Dendritic cell treated with granulocyte-macrophage colony-stimulating factor and Interleukin-4, amounts not matched to agents 40 ng/mL and 50 ng/mL, for 4 days (primary cell): ENCODE results near the gene LRRC23.

Experiments used
- H3K27ac Mint-ChIP-seq: one replicate; pipeline ENCODE4 v1.8.0; 2022; ENCODE audit warnings: mild to moderate bottlenecking, mixed read lengths
- H3K27me3 Mint-ChIP-seq: one replicate; pipeline ENCODE4 v1.8.0; 2022; ENCODE audit warnings: mild to moderate bottlenecking, mixed read lengths
- H3K36me3 Mint-ChIP-seq: one replicate; pipeline ENCODE4 v1.8.0; 2022; ENCODE audit warnings: low read depth, mixed read lengths
- H3K4me1 Mint-ChIP-seq: one replicate; pipeline ENCODE4 v1.8.0; 2022; ENCODE audit warnings: low read depth, mixed read lengths
- H3K4me3 Mint-ChIP-seq: one replicate; pipeline ENCODE4 v1.8.0; 2022; ENCODE audit warnings: mild to moderate bottlenecking, moderate library complexity, mixed read lengths
- H3K9me3 Mint-ChIP-seq: one replicate; pipeline ENCODE4 v1.8.0; 2022; ENCODE audit warnings: mixed read lengths
- intact Hi-C: fragments of 100-400 bp; cut with micrococcal nuclease; formaldehyde crosslinking; loops from one replicate; pipeline ENCODE4 v1.15.0; 2022

LRRC23 gene

DNA sequence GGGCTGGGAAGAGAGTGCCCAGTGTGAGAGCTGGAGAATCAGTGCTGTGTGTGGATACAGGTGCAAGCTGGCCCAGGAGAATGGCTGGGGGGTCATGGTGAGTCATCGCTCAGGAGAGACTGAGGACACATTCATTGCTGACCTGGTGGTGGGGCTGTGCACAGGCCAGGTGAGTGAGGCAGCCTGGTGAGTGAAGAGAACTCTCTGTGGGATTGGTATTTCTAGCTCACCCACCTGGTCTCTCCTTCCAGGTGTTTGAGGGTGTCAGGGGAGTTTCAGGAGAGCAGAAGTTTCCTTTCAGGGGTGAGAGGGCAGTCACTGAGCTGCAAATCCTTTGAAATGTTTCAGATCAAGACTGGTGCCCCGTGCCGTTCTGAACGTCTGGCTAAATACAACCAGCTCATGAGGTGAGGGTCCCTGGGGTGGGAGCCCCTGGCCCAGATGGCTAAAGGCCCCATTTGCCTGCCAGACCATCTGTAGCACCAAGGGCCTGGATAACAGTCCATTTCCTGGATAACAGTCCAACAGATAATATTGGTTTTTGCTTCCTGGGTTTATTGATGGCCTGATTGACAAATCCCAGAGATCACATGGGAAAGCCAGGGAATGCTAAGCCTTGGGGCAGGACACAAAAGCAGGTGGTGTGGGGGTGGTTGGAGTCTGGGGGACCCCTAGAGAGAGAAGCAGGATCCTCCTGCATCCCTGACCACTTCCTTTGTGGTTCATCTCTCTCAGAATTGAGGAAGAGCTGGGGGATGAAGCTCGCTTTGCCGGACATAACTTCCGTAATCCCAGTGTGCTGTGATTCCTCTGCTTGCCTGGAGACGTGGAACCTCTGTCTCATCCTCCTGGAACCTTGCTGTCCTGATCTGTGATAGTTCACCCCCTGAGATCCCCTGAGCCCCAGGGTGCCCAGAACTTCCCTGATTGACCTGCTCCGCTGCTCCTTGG, 17.6 kb downstream of the LRRC23 start:
- Mint-ChIP-seq H3K4me3 (peak overlapping the region; percentile 59), H3K4me1 (peaks cover 72% of the 10 kb centered on the region), H3K36me3 (no peaks in the 10 kb centered on the region), H3K9me3 (no peaks in the 10 kb centered on the region), H3K27ac (peak overlapping the region; percentile 56), H3K27me3 (peaks cover 51% of the 10 kb centered on the region)
- intact Hi-C loops, result no loop called here

DNA sequence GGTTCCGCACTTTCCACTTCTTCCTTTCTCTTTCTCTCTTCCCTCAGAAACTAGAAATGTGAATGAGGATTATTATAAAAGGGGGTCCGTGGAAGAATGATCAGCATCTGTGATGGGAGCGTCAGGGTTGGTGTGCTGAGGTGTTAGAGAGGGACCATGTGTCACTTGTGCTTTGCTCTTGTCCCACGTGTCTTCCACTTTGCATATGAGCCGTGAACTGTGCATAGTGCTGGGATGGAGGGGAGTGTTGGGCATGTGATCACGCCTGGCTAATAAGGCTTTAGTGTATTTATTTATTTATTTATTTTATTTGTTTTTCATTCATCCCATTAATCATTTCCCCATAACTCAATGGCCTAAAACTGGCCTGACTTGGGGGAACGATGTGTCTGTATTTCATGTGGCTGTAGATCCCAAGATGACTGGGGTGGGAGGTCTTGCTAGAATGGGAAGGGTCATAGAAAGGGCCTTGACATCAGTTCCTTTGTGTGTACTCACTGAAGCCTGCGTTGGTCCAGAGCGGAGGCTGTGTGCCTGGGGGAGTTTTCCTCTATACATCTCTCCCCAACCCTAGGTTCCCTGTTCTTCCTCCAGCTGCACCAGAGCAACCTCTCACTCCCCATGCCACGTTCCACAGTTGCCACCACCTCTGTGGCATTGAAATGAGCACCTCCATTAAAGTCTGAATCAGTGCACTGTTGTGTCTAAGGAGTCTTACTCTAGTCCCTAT, 18.5 kb downstream of the LRRC23 start:
- Mint-ChIP-seq H3K27me3 (peaks cover 48% of the 10 kb centered on the region), H3K4me1 (peaks cover 74% of the 10 kb centered on the region), H3K9me3 (no peaks in the 10 kb centered on the region), H3K4me3 (peak overlapping the region; percentile 59), H3K27ac (peak overlapping the region; percentile 56), H3K36me3 (no peaks in the 10 kb centered on the region)
- intact Hi-C loops, result no loop called here

DNA sequence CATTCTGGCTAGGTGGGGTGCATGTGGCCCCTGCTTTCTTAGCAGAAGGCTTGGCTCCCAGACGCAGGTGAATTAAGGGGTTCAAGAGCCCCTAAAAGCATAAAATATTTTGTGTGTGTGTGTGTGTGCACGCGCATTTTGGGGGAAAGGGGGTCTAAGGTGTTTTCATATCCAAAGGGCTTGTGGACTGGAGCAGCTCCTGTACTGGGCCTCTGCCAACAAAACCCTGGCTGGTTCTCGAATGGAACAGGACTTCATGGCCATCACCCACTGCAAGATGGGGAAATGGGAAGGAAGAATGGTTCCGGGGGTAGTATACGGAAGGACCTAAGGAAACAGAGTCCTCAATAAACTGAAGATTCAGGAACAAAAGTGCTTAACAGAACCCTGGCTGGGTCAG, 19.2 kb downstream of the LRRC23 start:
- peaks cover 79% of the 10 kb centered on the region for H3K4me1 Mint-ChIP-seq
- peaks cover 52% of the 10 kb centered on the region for H3K27me3 Mint-ChIP-seq
- H3K4me3 Mint-ChIP-seq, result no peak overlapping the region
- H3K27ac Mint-ChIP-seq, result no peak overlapping the region
- no peaks in the 10 kb centered on the region for H3K9me3 Mint-ChIP-seq
- intact Hi-C loops, result loop anchor here (2.0 kb wide), 1 partner anchor 15 kb away; no protein-coding TSS in a partner anchor
- peaks cover 5% of the 10 kb centered on the region for H3K36me3 Mint-ChIP-seq

DNA sequence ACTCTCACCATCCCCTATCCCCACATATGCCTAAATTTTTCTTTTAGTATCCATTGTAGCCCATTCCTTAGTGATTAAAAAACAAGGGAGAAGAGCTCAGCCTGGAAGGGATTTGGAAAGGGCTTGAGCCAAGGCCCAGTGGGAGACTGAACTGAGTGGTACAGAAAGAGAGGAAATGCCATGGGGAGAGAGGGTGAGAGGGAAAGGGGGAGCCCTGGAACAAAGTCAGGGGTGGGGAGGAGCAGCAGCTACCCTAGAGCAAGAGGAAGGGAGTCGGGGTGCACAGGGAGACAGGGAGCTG, 20.6 kb downstream of the LRRC23 start:
- Mint-ChIP-seq H3K4me3 (no peak overlapping the region), H3K4me1 (peaks cover 82% of the 10 kb centered on the region), H3K36me3 (peaks cover 9% of the 10 kb centered on the region), H3K27ac (peak overlapping the region; percentile 20), H3K27me3 (peaks cover 51% of the 10 kb centered on the region), H3K9me3 (no peaks in the 10 kb centered on the region)
- intact Hi-C loops, result loop anchor here (2.0 kb wide), 1 partner anchor 14 kb away; no protein-coding TSS in a partner anchor

DNA sequence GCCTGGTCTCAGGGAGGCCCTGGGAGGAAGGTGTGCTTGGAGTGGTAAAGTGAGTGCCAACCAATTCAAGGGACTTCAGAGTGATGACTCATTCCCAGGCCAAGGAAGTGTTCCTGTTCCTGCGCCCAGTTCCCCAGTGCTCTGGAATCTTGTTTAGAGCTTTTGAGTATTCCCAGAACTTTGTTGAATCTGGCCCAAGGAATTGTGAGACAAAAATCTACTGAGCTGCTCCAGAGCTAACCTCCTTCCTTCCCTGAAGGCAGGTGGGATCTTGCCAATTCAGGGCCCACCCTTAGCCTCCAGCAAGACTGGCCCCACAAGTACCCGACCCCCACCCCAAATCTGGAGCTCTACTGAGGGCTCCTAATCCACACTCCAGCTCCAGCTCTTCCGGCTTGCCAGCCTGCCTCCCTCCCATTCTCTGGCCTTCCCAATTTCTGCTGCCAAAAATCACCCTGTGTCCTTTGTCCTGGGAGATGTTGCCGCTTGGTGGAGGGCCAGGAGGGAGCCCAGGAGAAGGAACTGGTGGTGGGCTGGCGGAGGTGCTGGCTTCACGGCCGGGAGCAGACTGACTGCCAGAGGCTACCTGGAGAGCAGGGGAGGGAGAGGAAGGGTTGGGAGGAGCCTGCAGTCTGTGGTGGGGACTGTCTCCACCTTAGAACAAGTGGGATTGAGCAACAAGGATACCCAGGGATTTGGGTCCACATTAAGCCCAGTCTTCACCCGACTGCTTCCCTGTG, 21.1 kb downstream of the LRRC23 start:
- intact Hi-C loops, result loop anchor here (2.0 kb wide), 1 partner anchor 13 kb away; no protein-coding TSS in a partner anchor
- Mint-ChIP-seq H3K27me3 (peaks cover 51% of the 10 kb centered on the region), H3K4me1 (peaks cover 85% of the 10 kb centered on the region), H3K36me3 (peaks cover 13% of the 10 kb centered on the region), H3K4me3 (no peak overlapping the region), H3K27ac (peak overlapping the region; percentile 20), H3K9me3 (no peaks in the 10 kb centered on the region)

DNA sequence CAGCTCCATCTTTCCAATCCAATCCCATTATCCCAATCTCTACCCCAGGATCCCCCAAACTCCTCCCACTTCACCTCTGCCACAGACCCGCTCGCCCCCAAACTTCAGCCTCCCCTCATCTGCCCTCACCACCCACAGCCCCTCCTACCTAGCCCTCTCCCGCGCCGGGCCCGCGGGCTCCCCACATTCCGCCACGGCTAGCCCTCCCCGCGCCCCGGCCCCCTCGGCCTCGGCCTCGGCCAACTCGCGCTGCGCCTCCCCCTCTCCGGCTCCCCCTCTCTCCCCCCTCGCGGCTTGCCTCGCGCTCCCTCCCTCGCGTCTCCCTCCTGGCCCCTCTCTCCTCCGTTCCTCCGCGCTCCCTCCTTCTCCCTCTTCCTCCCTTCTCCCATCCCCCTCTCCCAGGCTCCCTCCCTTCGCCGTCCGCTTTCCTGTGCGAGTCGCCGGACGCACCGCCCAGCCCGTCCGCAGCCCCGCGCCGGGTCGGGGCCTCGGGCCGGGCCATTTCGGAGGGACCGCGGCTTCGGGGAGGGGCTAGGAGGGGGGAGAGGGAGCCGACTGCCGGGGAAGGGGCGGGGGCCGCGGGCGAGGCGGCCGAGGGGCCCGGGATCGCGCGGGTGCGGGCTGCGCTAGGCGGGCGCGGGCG, 22.9 kb downstream of the LRRC23 start, which contains the start of gene ATN1:
Gene ATN1, plus strand, starts transcription at position 581 of the 643 bp plus-strand sequence. CDS start 6,043 bp downstream, outside the sequence.
- intact Hi-C loops, result no loop called here

DNA sequence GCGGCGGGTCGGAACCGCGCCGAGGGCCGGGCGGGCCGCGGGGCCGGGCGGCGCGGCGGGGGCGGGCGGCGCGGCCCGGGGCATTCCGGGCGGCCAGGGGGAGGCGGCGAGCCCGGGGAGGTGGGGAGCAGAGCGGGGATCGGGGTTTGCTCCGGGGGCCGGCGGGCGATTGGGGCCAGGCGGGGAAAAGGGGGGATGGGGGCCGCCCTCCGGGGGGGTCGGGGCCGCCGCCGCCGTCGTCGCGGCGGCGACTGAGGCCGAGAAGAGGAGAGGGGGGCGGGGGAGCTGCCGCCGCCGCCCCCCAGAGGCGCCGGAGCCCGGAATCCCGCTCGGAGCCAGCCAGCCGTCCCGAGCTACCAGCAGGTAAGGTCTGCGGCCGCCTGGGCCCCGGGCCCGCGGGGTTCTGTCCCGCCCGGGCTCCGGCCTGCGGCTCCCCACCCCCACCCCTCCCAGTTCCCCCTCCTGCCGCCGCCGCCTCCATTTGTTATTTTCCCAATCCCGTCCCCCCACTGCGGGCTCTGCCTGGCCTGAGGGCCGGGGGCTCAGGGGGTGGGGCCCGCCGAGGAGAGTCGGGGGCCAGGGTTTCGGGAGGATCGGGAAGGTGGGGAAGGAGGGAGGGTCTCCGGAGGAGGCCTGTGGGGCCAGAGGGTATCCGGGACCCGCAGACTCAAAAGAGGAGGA, 23.5 kb downstream of the LRRC23 start:
- Mint-ChIP-seq H3K9me3 (no peaks in the 10 kb centered on the region), H3K4me3 (peak overlapping the region; percentile 89), H3K4me1 (peaks cover 65% of the 10 kb centered on the region), H3K27ac (peak overlapping the region; percentile 75), H3K36me3 (peaks cover 18% of the 10 kb centered on the region), H3K27me3 (peaks cover 39% of the 10 kb centered on the region)
- intact Hi-C loops, result no loop called here

More for the DNA sequence above, 22.9 kb downstream of the LRRC23 start, which contains the start of gene ATN1:
- peak within 1 kb of the TSS; percentile 89 for H3K4me3 Mint-ChIP-seq
- H3K27ac Mint-ChIP-seq, result peak within 1 kb of the TSS; percentile 75
- H3K4me1 Mint-ChIP-seq, result peaks cover 71% of the 10 kb centered on the region
- no peaks in the 10 kb centered on the region for H3K9me3 Mint-ChIP-seq
- H3K27me3 Mint-ChIP-seq, result peaks cover 39% of the 10 kb centered on the region
- peaks cover 18% of the 10 kb centered on the region for H3K36me3 Mint-ChIP-seq

DNA sequence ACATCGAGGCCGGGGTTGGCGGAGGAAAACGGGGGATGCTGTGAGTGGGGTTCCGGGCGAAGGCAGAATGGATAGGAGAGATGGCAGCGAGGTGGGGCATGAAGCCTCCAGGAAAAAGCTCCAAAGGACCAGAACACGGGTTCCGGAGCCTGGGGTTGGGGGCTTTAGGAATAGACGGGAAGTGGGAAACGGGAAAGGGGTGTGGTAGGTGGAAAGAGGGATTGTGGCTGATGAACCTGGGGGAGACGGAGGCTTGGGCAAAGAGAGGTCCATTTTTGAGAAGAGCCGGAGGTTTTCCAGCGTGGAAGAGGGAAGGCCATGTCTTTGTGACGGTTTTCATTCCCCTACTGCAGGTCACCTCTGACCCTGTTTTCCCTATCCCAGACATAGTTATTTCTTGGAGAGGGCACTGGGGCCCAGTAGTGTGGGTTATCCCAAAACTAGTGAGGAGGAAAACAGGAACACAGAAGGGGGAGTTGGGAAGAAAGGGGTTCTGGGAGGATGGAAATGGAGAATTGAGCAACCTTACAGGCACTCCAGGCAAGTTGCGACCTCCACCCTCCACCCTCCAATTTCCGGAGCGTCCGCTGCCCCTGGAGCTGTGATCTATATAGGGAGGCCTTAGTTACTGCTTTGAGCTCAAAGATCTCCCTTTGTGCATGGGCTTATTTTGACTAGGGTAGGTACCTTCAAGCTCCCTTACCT, 24.2 kb downstream of the LRRC23 start:
- Mint-ChIP-seq H3K9me3 (no peaks in the 10 kb centered on the region), H3K27ac (peak overlapping the region; percentile 75)
- intact Hi-C loops, result no loop called here

DNA sequence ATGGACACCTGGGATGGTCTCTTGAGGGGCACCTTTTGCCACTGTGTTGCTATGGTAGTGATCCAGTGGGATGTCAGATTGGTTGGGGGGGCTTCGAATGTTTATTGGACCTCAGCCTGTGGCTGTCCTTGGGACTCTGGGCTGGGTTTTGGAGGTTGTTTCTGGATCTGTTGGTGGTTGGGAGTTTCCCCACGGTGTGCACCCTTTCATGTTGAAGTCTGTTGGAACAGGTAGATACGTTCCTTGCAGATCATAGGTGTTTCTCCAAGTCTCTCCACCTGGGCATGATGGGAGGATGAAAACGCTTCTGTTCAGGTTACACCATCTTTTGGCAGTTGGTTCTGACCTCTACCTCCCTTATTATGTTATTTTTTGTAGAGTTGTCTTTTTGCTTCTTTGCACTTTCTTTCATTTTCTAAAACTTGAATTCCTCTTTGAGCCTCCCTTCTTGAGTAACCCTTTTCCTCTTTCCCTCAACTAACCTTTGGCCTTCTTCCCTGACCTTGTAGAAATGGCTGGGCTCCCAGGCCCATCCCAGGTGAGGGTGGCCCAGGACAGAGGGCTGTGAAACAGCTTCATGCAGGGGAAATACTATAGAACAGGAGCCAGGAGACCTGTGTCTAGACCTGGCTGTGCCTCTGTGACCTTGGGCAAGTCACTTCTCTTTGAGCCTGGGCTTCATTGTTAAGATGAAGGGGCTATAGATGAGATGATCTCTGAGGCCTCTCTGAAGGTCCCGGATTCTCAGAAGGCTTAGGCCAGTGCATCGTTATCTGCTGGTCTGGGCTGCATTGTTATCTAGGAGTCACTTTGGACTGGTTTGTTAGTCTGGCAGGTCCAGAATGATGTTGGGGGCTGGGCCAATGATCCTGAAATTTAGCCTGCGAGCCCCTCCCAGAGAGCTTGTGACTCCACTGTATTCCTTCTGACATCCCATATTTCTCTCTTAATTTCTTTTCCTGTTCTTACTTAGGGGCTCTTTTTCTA, 25.1 kb downstream of the LRRC23 start:
- no peaks in the 10 kb centered on the region for H3K9me3 Mint-ChIP-seq

More for the DNA sequence above, 24.2 kb downstream of the LRRC23 start:
- H3K27me3 Mint-ChIP-seq, result peaks cover 39% of the 10 kb centered on the region
- H3K4me3 Mint-ChIP-seq, result peak overlapping the region; percentile 89
- peaks cover 61% of the 10 kb centered on the region for H3K4me1 Mint-ChIP-seq
- peaks cover 22% of the 10 kb centered on the region for H3K36me3 Mint-ChIP-seq

DNA sequence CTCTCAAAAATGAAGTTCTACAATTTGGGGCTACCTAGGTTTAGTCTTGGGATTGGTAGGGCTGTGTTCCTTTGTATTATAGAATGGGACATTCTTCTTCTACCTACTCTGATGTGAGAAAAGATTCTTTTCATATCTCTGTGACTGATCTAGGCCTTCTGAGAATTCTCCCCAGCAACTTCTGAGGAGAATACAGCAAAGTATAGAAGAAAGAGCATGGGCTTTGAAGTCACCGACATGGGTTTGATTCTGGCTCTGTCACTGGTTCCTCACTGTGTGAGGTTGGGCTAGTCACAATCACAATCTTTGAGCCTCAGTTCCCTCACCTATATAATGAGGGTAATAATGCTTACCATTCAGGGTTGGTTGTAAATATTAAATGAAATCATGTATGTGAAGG, 28.1 kb downstream of the LRRC23 start:
- Mint-ChIP-seq H3K27me3 (peaks cover 18% of the 10 kb centered on the region), H3K36me3 (peaks cover 54% of the 10 kb centered on the region), H3K4me3 (no peak overlapping the region), H3K9me3 (no peaks in the 10 kb centered on the region), H3K4me1 (peaks cover 59% of the 10 kb centered on the region), H3K27ac (no peak overlapping the region)
- intact Hi-C loops, result no loop called here

More for the DNA sequence above, 25.1 kb downstream of the LRRC23 start:
- Mint-ChIP-seq H3K27me3 (peaks cover 39% of the 10 kb centered on the region), H3K4me3 (peak overlapping the region; percentile 89), H3K27ac (peak overlapping the region; percentile 29), H3K4me1 (peaks cover 61% of the 10 kb centered on the region), H3K36me3 (peaks cover 31% of the 10 kb centered on the region)
- intact Hi-C loops, result no loop called here

DNA sequence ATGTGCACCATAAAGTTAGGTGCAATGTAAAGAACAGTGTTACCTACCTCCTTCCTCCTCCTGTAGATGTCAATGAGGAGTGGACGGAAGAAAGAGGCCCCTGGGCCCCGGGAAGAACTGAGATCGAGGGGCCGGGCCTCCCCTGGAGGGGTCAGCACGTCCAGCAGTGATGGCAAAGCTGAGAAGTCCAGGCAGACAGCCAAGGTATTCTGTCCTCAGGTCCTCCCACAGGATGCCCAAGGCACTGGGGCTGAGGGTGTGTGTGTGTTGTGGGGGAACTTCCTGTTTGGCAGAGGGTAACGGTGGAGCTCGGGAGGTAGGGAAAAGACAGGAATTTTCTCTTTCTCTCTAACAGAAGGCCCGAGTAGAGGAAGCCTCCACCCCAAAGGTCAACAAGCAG, 29.5 kb downstream of the LRRC23 start:
- intact Hi-C loops, result no loop called here
- peaks cover 50% of the 10 kb centered on the region for H3K36me3 Mint-ChIP-seq
- peak overlapping the region; percentile 54 for H3K27ac Mint-ChIP-seq
- no peaks in the 10 kb centered on the region for H3K9me3 Mint-ChIP-seq
- H3K27me3 Mint-ChIP-seq, result peaks cover 12% of the 10 kb centered on the region
- peaks cover 62% of the 10 kb centered on the region for H3K4me1 Mint-ChIP-seq
- H3K4me3 Mint-ChIP-seq, result no peak overlapping the region
